ENCODE results near the gene TACC3. TPM values are rescaled to one million over a fixed set of nuclear protein-coding genes. Genes with fewer than 3 reads are reported as not detected.

The TACC3 gene
- total RNA-seq, 1 donor from 2014 or later = 159 TPM

- Mint-ChIP-seq H3K36me3 (ENCODE audit: low read depth) (no peaks in the 10 kb centered on the region), H3K9me3 (no peaks in the 10 kb centered on the region), H3K4me3 (no peak overlapping the region), H3K4me1 (peaks cover 3% of the 10 kb centered on the region), H3K27ac (ENCODE audit: unreplicated experiment) (no peak overlapping the region), H3K27me3 (ENCODE audit: low read depth) (peaks cover 5% of the 10 kb centered on the region)
- TF ChIP-seq CTCF (conservative IDR thresholded peaks at IDR 0.05) = no peak
- no peak for DNase-seq (ENCODE audit: low read depth, low spot score)
These were observed 63.1 kb downstream of the TACC3 start for GRCh38 chr4:1784395-1784788.

GRCh38 chr4:1784789-1785591 lies 63.7 kb downstream of the TACC3 start:
- H3K36me3 Mint-ChIP-seq (ENCODE audit: low read depth) = no peaks in the 10 kb centered on the region
- DNase-seq (ENCODE audit: low read depth, low spot score) = no peak
- H3K4me1 Mint-ChIP-seq = peaks cover 3% of the 10 kb centered on the region
- peaks cover 6% of the 10 kb centered on the region for H3K27me3 Mint-ChIP-seq (ENCODE audit: low read depth)
- no peak for TF ChIP-seq CTCF (conservative IDR thresholded peaks at IDR 0.05)
- H3K9me3 Mint-ChIP-seq = no peaks in the 10 kb centered on the region
- H3K4me3 Mint-ChIP-seq = no peak overlapping the region
- no peak overlapping the region for H3K27ac Mint-ChIP-seq (ENCODE audit: unreplicated experiment)

GRCh38 chr4:1785592-1785991 lies 64.3 kb downstream of the TACC3 start:
- Mint-ChIP-seq H3K27ac (ENCODE audit: unreplicated experiment) (no peak overlapping the region), H3K4me1 (no peaks in the 10 kb centered on the region), H3K27me3 (ENCODE audit: low read depth) (peaks cover 12% of the 10 kb centered on the region), H3K9me3 (no peaks in the 10 kb centered on the region), H3K36me3 (ENCODE audit: low read depth) (no peaks in the 10 kb centered on the region), H3K4me3 (no peak overlapping the region)
- TF ChIP-seq CTCF (conservative IDR thresholded peaks at IDR 0.05) = no peak
- no peak for DNase-seq (ENCODE audit: low read depth, low spot score)

GRCh38 chr4:1786544-1787362 lies 65.4 kb downstream of the TACC3 start:
- no peaks in the 10 kb centered on the region for H3K4me1 Mint-ChIP-seq
- no peak overlapping the region for H3K4me3 Mint-ChIP-seq
- H3K36me3 Mint-ChIP-seq (ENCODE audit: low read depth) = no peaks in the 10 kb centered on the region
- DNase-seq (ENCODE audit: low read depth, low spot score) = no peak
- no peaks in the 10 kb centered on the region for H3K9me3 Mint-ChIP-seq
- no peak overlapping the region for H3K27ac Mint-ChIP-seq (ENCODE audit: unreplicated experiment)
- no peak for TF ChIP-seq CTCF (conservative IDR thresholded peaks at IDR 0.05)
- peaks cover 23% of the 10 kb centered on the region for H3K27me3 Mint-ChIP-seq (ENCODE audit: low read depth)

GRCh38 chr4:1787411-1788077 lies 66.2 kb downstream of the TACC3 start:
- H3K4me3 Mint-ChIP-seq = no peak overlapping the region
- H3K36me3 Mint-ChIP-seq (ENCODE audit: low read depth) = no peaks in the 10 kb centered on the region
- no peak for DNase-seq (ENCODE audit: low read depth, low spot score)
- no peak for TF ChIP-seq CTCF (conservative IDR thresholded peaks at IDR 0.05)
- no peaks in the 10 kb centered on the region for H3K4me1 Mint-ChIP-seq
- H3K27me3 Mint-ChIP-seq (ENCODE audit: low read depth) = peaks cover 29% of the 10 kb centered on the region
- H3K27ac Mint-ChIP-seq (ENCODE audit: unreplicated experiment) = no peak overlapping the region
- H3K9me3 Mint-ChIP-seq = no peaks in the 10 kb centered on the region

All from neural crest cell (in vitro differentiated cells).